Epithelial cell of esophagus (primary cell): ENCODE data around the gene ROR2.

Experiments
- DNase-seq: peaks from one replicate; pipeline ENCODE4 v3.0.0; 2010; ENCODE audit warnings: low read depth
- H3K4me3 ChIP-seq: 2 replicates; pipeline ENCODE4 v1.5.1; 2011; ENCODE audit warnings: mild to moderate bottlenecking, low read length, control low read depth
- TF ChIP-seq, protein P1 (sequence below): IDR thresholded peaks from 2 replicates; pipeline ENCODE4 v1.5.1; 2011; ENCODE audit warnings: low read depth, mild to moderate bottlenecking, low read length, control low read depth, inconsistent platforms; ENCODE audit not compliant: insufficient read depth; ENCODE audit errors: missing control alignments

The ROR2 gene

GRCh38 chr9:91732187-91733005, 217.6 kb downstream of the ROR2 start:
- TF ChIP-seq, protein P1, sequence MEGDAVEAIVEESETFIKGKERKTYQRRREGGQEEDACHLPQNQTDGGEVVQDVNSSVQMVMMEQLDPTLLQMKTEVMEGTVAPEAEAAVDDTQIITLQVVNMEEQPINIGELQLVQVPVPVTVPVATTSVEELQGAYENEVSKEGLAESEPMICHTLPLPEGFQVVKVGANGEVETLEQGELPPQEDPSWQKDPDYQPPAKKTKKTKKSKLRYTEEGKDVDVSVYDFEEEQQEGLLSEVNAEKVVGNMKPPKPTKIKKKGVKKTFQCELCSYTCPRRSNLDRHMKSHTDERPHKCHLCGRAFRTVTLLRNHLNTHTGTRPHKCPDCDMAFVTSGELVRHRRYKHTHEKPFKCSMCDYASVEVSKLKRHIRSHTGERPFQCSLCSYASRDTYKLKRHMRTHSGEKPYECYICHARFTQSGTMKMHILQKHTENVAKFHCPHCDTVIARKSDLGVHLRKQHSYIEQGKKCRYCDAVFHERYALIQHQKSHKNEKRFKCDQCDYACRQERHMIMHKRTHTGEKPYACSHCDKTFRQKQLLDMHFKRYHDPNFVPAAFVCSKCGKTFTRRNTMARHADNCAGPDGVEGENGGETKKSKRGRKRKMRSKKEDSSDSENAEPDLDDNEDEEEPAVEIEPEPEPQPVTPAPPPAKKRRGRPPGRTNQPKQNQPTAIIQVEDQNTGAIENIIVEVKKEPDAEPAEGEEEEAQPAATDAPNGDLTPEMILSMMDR: no peak
- DNase-seq: no peak
- no peak overlapping the region for H3K4me3 ChIP-seq

DNA sequence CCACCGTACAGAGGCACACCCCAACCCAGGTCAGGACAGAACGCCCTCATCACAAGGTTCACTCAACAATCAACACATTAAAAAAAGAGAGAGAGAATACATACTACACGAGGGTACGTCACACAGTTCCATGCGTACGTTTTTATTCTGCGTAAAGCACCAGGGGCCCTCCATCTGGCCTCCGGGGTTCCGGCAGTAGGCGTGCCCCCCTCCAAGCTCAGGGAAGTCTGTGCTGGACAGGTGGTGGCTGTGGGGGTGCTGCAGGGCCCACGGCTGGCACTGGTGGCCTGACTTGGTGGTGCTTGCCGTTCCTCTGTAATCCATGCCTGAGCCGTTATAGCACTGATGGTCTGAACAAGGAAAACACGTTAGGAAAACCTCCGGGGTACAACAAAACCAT, 219.2 kb downstream of the ROR2 start:
- TF ChIP-seq, protein P1: no peak
- no peak overlapping the region for H3K4me3 ChIP-seq
- no peak for DNase-seq

DNA sequence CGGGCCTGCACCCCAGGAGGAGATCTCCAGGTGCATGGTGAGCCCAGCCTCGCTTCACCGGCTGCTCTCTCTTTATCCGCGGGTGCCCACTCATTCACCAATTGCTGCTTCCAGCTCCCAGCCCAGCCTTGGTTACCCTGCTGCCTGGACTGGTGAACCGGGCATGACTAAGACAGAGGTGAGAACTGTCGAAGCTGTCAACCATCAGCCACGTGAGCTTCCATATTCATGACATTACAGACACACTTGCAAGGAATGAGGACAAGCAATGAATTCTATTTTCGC, 220.5 kb downstream of the ROR2 start:
- TF ChIP-seq, protein P1: no peak
- DNase-seq: no peak
- no peak overlapping the region for H3K4me3 ChIP-seq

GRCh38 chr9:91727972-91728371, 222.1 kb downstream of the ROR2 start:
- no peak overlapping the region for H3K4me3 ChIP-seq
- TF ChIP-seq, protein P1: no peak
- DNase-seq: no peak

DNA sequence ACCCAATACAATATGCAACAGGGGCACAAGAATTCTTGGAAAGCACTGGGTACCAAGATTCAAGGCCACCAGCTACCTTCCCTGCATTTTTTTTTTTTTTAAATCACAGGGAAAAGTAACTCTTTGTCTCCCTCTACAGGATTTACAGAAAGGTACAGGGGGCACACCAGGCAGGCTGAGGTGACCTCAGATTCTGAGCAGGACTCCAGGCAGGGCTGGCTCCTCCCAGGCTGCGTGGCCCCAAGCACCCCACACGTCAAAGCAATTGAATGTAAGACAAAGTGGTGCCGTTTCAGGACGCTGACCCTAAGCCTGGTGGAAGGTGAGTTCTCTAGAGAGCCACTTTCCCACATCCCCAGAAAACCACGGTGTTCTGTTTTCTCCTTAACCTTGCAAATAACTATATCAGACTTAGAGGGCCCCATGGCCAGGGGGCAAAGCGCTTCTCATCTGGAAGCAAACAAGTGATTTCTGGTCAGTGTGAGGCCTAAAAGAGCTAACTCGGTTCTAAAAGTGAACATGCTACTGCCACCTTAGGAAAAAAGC, 222.6 kb downstream of the ROR2 start:
- peak; percentile 60 for DNase-seq
- TF ChIP-seq, protein P1: peak; percentile 73
- H3K4me3 ChIP-seq: no peak overlapping the region

GRCh38 chr9:91726406-91727100, 223.5 kb downstream of the ROR2 start:
- DNase-seq: peak; percentile 31
- TF ChIP-seq, protein P1: no peak

DNA sequence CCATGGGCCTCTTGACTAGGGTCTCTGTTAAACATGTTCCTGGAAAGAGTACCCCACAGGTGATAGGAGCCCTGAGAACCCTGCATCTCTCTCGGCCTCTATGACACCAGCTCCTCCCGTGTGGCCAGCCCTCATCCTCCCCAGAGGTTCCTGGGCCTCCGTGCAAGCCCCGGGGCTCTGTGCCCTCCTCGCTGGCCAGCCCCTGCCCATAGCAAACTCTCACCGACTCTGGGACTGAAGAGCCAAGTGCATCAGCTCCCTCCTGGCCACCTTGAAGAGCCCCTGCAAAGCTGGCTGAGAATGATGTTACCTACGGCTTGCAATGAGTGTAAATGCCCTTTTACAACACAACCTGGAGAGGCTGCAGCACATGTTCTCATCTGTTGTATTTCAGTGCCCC, 224.4 kb downstream of the ROR2 start:
- no peak for DNase-seq
- H3K4me3 ChIP-seq: no peak overlapping the region
- TF ChIP-seq, protein P1: no peak

More at GRCh38 chr9:91726406-91727100, 223.5 kb downstream of the ROR2 start:
- H3K4me3 ChIP-seq: no peak overlapping the region
